GM23338 (cell line): ENCODE data around the gene TMEM255B. TPM values are rescaled to one million over a fixed set of nuclear protein-coding genes. Genes with fewer than 3 reads are reported as not detected.

Source experiments
- ATAC-seq: fragments of 200-7000 bp; cut with Tn5 transposase; 3 replicates; pipeline ENCODE4 v1.9.1; 2020
- DNase-seq: peaks from one replicate; pipeline ENCODE4 v3.0.0-alpha.2; 2015; ENCODE audit warnings: low spot score
- H2AFZ ChIP-seq: fragments of 200-600 bp; sonication (generic); 2 replicates; pipeline ENCODE4 v1.8.0; 2016; ENCODE audit warnings: antibody characterized with exemption, mild to moderate bottlenecking, moderate library complexity
- H3F3A ChIP-seq: fragments of 200-600 bp; sonication (generic); replicated peaks from 2 replicates; pipeline ENCODE4 v1.8.0; 2017; ENCODE audit warnings: antibody characterized with exemption, mixed run types, low read depth
- H3K27ac ChIP-seq: fragments of 200-600 bp; sonication (generic); 2 replicates; pipeline ENCODE4 v1.6.1; 2016; ENCODE audit warnings: low read depth
- H3K27me3 ChIP-seq: fragments of 200-600 bp; sonication (generic); 2 replicates; pipeline ENCODE4 v1.8.0; 2016; ENCODE audit warnings: mild to moderate bottlenecking, mixed run types, moderate library complexity; ENCODE audit not compliant: insufficient read depth
- H3K36me3 ChIP-seq: fragments of 200-600 bp; sonication (generic); 2 replicates; pipeline ENCODE4 v1.8.0; 2016; ENCODE audit warnings: mild to moderate bottlenecking; ENCODE audit not compliant: insufficient read depth
- H3K4me1 ChIP-seq: fragments of 200-600 bp; sonication (generic); 2 replicates; pipeline ENCODE4 v1.8.0; 2016; ENCODE audit warnings: mild to moderate bottlenecking, moderate library complexity; ENCODE audit not compliant: insufficient read depth
- H3K4me2 ChIP-seq: fragments of 200-600 bp; sonication (generic); 2 replicates; pipeline ENCODE4 v1.7.1; 2017; ENCODE audit warnings: mixed run types
- H3K4me3 ChIP-seq: fragments of 200-600 bp; sonication (generic); 2 replicates; pipeline ENCODE4 v1.6.1; 2016; ENCODE audit warnings: mixed run types
- H3K79me2 ChIP-seq: fragments of 200-600 bp; sonication (generic); replicated peaks from 2 replicates; pipeline ENCODE4 v1.8.0; 2017; ENCODE audit warnings: mild to moderate bottlenecking; ENCODE audit not compliant: insufficient read depth
- H3K9me2 ChIP-seq: fragments of 200-600 bp; sonication (generic); 2 replicates; pipeline ENCODE4 v1.8.0; 2017; ENCODE audit not compliant: insufficient read depth
- H4K20me1 ChIP-seq: fragments of 200-600 bp; sonication (generic); replicated peaks from 2 replicates; pipeline ENCODE4 v1.8.0; 2017; ENCODE audit warnings: mild to moderate bottlenecking; ENCODE audit not compliant: insufficient read depth
- H3K27ac Mint-ChIP-seq: 2 replicates; pipeline ENCODE4 v1.8.0; 2020; ENCODE audit warnings: inconsistent platforms, mild to moderate bottlenecking, moderate library complexity, mixed read lengths
- H3K27me3 Mint-ChIP-seq: 3 replicates; pipeline ENCODE4 v1.8.0; 2022; ENCODE audit warnings: low read depth, mild to moderate bottlenecking, moderate library complexity, mixed read lengths, inconsistent platforms; ENCODE audit not compliant: insufficient read depth, poor library complexity
- H3K36me3 Mint-ChIP-seq: 3 replicates; pipeline ENCODE4 v1.8.0; 2021; ENCODE audit warnings: low read depth, mild to moderate bottlenecking, inconsistent platforms, moderate library complexity, mixed read lengths
- H3K4me1 Mint-ChIP-seq: 3 replicates; pipeline ENCODE4 v1.8.0; 2020; ENCODE audit warnings: mild to moderate bottlenecking, inconsistent platforms, mixed read lengths
- H3K4me3 Mint-ChIP-seq: 3 replicates; pipeline ENCODE4 v1.8.0; 2021; ENCODE audit warnings: moderate library complexity, mild to moderate bottlenecking, inconsistent platforms, mixed read lengths
- H3K9me3 Mint-ChIP-seq: 3 replicates; pipeline ENCODE4 v1.8.0; 2020; ENCODE audit warnings: moderate library complexity, mild to moderate bottlenecking, inconsistent platforms, mixed read lengths
- CREB1 ChIP-seq: fragments of 250-450 bp; sonication (Bioruptor Pico); IDR thresholded peaks from 2 replicates; pipeline ENCODE4 v1.5.0; 2020; ENCODE audit warnings: low read depth, mild to moderate bottlenecking, moderate library complexity
- EZH2 ChIP-seq: fragments of 200-600 bp; sonication (generic); IDR thresholded peaks from one replicate; pipeline ENCODE4 v1.8.0; 2017; ENCODE audit warnings: antibody characterized with exemption, mild to moderate bottlenecking, low read depth; ENCODE audit not compliant: unreplicated experiment
- EZH2phosphoT487 ChIP-seq: fragments of 200-600 bp; sonication (generic); IDR thresholded peaks from one replicate; pipeline ENCODE4 v1.8.1; 2018; ENCODE audit warnings: antibody characterized with exemption; ENCODE audit not compliant: unreplicated experiment
- JUNB ChIP-seq: IDR thresholded peaks from one replicate; pipeline ENCODE4 v1.6.1; 2016; ENCODE audit warnings: antibody characterized with exemption; ENCODE audit not compliant: unreplicated experiment
- NANOG ChIP-seq: IDR thresholded peaks from 2 replicates; pipeline ENCODE4 v1.6.1; 2016; ENCODE audit warnings: antibody characterized with exemption, borderline replicate concordance
- POLR2AphosphoS5 ChIP-seq: IDR thresholded peaks from 2 replicates; pipeline ENCODE4 v1.6.1; 2016; ENCODE audit warnings: antibody characterized with exemption, low read depth
- STAT1 ChIP-seq: IDR thresholded peaks from one replicate; pipeline ENCODE4 v1.6.1; 2016; ENCODE audit warnings: antibody characterized with exemption; ENCODE audit not compliant: unreplicated experiment
- ZNF114 ChIP-seq: fragments of 250-450 bp; sonication (Bioruptor Pico); IDR thresholded peaks from 2 replicates; pipeline ENCODE4 v1.5.0; 2020; ENCODE audit warnings: mild to moderate bottlenecking, moderate library complexity
- ZNF331 ChIP-seq: fragments of 250-450 bp; sonication (Bioruptor Pico); IDR thresholded peaks from 2 replicates; pipeline ENCODE4 v1.5.0; 2020; ENCODE audit warnings: low read depth, mild to moderate bottlenecking, moderate library complexity
- polyA plus RNA-seq: library from polyadenylated mRNA; unstranded; fragments of >200 nt; fragmentation: Nextera tagmentation; extraction: Ambion mirVana; gene quantifications from 2 replicates; pipeline ENCODE4 v1.2.1, GENCODE V29; 2016
- total RNA-seq: library from RNA; depleted of rRNA; stranded (reverse); fragments of >200 nt; shearing (Covaris generic); gene quantifications from 2 replicates; pipeline ENCODE4 v1.2.3, GENCODE V29; 2014
- TF ChIP-seq, protein P1 (sequence below), 2 experiments: fragments of 200-600 bp in 1 of 2; sonication (generic) in 1 of 2; conservative IDR thresholded peaks; 2 replicates each; pipeline versions ENCODE4 v1.5.1 to v1.6.1; 2016 to 2017; ENCODE audit warnings: antibody characterized with exemption in 2 of 2, low read depth in 2 of 2, mild to moderate bottlenecking in 2 of 2, moderate library complexity in 1 of 2
- TF ChIP-seq, protein P2 (sequence below): fragments of 250-450 bp; sonication (Bioruptor Pico); IDR thresholded peaks from 2 replicates; pipeline ENCODE4 v1.5.0; 2020; ENCODE audit warnings: mild to moderate bottlenecking, moderate library complexity
- TF ChIP-seq, protein P3 (sequence below): IDR thresholded peaks from 2 replicates; pipeline ENCODE4 v1.6.1; 2016; ENCODE audit warnings: antibody characterized with exemption
- TF ChIP-seq, protein P4 (sequence below): IDR thresholded peaks from one replicate; pipeline ENCODE4 v1.6.1; 2018; ENCODE audit warnings: antibody characterized with exemption; ENCODE audit not compliant: unreplicated experiment

TMEM255B gene
- total and polyA plus RNA-seq, 2 experiments from 2014 or later: 0.69 to 4.4 TPM

DNA sequence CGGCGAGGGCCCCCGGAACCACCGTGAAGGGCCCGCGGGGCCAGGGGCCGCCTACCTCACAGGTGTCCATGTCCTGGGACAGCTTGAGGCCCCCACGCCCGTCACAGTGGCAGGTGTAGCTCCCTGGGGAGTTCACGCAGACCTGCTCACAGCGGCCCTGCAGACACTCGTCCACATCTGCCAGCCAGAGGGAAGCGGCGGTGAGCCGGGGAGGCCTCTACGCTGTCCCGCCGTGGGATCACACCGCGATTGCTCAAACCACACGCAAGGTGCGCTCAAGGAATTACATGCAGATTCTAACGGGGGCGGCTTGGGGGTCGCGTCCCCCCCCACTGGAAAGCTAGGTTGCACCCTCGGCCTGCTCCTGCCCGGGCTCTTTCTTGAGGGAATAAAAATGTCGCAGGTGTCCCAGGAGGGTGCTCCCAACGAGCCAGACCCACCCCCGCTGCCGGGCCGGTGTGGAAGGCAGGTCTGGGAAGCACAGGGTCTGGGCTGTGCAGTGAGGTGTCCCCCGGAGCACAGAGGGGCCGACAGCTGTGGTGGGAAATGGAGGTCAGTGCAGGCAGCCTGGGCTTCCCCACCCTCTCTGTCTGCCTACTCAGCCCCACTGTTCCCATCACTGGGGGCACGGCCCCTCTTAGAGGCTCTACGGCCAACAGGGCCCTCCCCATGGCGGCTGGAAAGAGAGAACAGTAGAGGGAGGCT is 75.6 kb downstream of the TMEM255B start:
- H3K27me3 Mint-ChIP-seq: peaks cover 4% of the 10 kb centered on the region
- no peaks in the 10 kb centered on the region for H3K4me1 ChIP-seq
- no peak overlapping the region for H3K4me3 Mint-ChIP-seq
- peaks cover 13% of the 10 kb centered on the region for H3K4me1 Mint-ChIP-seq
- H4K20me1 ChIP-seq: no peaks in the 10 kb centered on the region
- peaks cover 2% of the 10 kb centered on the region; the same call in 2 of the 3 replicates for H3K9me3 Mint-ChIP-seq
- no peak overlapping the region for H3K4me2 ChIP-seq
- peak overlapping the region; percentile 75; the same call in 1 of the 2 replicates for H3K27ac Mint-ChIP-seq
- no peak overlapping the region for H3K27ac ChIP-seq
- TF ChIP-seq NANOG (no peak), JUNB (no peak), ZNF114 (CRISPR knock-in tag) (no peak), POLR2AphosphoS5 (no peak), CREB1 (CRISPR knock-in tag) (no peak), ZNF331 (CRISPR knock-in tag) (no peak), EZH2phosphoT487 (no peak), STAT1 (no peak), EZH2 (no peak)
- TF ChIP-seq, protein P1, sequence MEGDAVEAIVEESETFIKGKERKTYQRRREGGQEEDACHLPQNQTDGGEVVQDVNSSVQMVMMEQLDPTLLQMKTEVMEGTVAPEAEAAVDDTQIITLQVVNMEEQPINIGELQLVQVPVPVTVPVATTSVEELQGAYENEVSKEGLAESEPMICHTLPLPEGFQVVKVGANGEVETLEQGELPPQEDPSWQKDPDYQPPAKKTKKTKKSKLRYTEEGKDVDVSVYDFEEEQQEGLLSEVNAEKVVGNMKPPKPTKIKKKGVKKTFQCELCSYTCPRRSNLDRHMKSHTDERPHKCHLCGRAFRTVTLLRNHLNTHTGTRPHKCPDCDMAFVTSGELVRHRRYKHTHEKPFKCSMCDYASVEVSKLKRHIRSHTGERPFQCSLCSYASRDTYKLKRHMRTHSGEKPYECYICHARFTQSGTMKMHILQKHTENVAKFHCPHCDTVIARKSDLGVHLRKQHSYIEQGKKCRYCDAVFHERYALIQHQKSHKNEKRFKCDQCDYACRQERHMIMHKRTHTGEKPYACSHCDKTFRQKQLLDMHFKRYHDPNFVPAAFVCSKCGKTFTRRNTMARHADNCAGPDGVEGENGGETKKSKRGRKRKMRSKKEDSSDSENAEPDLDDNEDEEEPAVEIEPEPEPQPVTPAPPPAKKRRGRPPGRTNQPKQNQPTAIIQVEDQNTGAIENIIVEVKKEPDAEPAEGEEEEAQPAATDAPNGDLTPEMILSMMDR (conservative IDR thresholded peaks at IDR 0.05; ENCODE audit: low read depth in 2 of 2): no peak
- TF ChIP-seq, protein P2, sequence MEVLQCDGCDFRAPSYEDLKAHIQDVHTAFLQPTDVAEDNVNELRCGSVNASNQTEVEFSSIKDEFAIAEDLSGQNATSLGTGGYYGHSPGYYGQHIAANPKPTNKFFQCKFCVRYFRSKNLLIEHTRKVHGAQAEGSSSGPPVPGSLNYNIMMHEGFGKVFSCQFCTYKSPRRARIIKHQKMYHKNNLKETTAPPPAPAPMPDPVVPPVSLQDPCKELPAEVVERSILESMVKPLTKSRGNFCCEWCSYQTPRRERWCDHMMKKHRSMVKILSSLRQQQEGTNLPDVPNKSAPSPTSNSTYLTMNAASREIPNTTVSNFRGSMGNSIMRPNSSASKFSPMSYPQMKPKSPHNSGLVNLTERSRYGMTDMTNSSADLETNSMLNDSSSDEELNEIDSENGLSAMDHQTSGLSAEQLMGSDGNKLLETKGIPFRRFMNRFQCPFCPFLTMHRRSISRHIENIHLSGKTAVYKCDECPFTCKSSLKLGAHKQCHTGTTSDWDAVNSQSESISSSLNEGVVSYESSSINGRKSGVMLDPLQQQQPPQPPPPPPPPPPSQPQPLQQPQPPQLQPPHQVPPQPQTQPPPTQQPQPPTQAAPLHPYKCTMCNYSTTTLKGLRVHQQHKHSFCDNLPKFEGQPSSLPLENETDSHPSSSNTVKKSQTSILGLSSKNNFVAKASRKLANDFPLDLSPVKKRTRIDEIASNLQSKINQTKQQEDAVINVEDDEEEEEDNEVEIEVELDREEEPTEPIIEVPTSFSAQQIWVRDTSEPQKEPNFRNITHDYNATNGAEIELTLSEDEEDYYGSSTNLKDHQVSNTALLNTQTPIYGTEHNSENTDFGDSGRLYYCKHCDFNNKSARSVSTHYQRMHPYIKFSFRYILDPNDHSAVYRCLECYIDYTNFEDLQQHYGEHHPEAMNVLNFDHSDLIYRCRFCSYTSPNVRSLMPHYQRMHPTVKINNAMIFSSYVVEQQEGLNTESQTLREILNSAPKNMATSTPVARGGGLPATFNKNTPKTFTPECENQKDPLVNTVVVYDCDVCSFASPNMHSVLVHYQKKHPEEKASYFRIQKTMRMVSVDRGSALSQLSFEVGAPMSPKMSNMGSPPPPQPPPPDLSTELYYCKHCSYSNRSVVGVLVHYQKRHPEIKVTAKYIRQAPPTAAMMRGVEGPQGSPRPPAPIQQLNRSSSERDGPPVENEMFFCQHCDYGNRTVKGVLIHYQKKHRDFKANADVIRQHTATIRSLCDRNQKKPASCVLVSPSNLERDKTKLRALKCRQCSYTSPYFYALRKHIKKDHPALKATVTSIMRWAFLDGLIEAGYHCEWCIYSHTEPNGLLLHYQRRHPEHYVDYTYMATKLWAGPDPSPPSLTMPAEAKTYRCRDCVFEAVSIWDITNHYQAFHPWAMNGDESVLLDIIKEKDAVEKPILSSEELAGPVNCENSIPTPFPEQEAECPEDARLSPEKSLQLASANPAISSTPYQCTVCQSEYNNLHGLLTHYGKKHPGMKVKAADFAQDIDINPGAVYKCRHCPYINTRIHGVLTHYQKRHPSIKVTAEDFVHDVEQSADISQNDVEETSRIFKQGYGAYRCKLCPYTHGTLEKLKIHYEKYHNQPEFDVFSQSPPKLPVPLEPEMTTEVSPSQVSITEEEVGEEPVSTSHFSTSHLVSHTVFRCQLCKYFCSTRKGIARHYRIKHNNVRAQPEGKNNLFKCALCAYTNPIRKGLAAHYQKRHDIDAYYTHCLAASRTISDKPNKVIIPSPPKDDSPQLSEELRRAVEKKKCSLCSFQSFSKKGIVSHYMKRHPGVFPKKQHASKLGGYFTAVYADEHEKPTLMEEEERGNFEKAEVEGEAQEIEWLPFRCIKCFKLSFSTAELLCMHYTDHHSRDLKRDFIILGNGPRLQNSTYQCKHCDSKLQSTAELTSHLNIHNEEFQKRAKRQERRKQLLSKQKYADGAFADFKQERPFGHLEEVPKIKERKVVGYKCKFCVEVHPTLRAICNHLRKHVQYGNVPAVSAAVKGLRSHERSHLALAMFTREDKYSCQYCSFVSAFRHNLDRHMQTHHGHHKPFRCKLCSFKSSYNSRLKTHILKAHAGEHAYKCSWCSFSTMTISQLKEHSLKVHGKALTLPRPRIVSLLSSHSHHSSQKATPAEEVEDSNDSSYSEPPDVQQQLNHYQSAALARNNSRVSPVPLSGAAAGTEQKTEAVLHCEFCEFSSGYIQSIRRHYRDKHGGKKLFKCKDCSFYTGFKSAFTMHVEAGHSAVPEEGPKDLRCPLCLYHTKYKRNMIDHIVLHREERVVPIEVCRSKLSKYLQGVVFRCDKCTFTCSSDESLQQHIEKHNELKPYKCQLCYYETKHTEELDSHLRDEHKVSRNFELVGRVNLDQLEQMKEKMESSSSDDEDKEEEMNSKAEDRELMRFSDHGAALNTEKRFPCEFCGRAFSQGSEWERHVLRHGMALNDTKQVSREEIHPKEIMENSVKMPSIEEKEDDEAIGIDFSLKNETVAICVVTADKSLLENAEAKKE (CRISPR knock-in tag): no peak
- TF ChIP-seq, protein P3, sequence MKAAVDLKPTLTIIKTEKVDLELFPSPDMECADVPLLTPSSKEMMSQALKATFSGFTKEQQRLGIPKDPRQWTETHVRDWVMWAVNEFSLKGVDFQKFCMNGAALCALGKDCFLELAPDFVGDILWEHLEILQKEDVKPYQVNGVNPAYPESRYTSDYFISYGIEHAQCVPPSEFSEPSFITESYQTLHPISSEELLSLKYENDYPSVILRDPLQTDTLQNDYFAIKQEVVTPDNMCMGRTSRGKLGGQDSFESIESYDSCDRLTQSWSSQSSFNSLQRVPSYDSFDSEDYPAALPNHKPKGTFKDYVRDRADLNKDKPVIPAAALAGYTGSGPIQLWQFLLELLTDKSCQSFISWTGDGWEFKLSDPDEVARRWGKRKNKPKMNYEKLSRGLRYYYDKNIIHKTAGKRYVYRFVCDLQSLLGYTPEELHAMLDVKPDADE: no peak
- TF ChIP-seq, protein P4, sequence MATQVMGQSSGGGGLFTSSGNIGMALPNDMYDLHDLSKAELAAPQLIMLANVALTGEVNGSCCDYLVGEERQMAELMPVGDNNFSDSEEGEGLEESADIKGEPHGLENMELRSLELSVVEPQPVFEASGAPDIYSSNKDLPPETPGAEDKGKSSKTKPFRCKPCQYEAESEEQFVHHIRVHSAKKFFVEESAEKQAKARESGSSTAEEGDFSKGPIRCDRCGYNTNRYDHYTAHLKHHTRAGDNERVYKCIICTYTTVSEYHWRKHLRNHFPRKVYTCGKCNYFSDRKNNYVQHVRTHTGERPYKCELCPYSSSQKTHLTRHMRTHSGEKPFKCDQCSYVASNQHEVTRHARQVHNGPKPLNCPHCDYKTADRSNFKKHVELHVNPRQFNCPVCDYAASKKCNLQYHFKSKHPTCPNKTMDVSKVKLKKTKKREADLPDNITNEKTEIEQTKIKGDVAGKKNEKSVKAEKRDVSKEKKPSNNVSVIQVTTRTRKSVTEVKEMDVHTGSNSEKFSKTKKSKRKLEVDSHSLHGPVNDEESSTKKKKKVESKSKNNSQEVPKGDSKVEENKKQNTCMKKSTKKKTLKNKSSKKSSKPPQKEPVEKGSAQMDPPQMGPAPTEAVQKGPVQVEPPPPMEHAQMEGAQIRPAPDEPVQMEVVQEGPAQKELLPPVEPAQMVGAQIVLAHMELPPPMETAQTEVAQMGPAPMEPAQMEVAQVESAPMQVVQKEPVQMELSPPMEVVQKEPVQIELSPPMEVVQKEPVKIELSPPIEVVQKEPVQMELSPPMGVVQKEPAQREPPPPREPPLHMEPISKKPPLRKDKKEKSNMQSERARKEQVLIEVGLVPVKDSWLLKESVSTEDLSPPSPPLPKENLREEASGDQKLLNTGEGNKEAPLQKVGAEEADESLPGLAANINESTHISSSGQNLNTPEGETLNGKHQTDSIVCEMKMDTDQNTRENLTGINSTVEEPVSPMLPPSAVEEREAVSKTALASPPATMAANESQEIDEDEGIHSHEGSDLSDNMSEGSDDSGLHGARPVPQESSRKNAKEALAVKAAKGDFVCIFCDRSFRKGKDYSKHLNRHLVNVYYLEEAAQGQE: no peak
- no peaks in the 10 kb centered on the region for H3K9me2 ChIP-seq
- H3K4me3 ChIP-seq: no peak overlapping the region
- H3K27me3 ChIP-seq: no peaks in the 10 kb centered on the region
- no peaks in the 10 kb centered on the region for H3F3A ChIP-seq
- H2AFZ ChIP-seq: no peak overlapping the region
- no peaks in the 10 kb centered on the region for H3K36me3 ChIP-seq
- ATAC-seq: no peak
- DNase-seq: no peak
- H3K36me3 Mint-ChIP-seq: peaks cover 18% of the 10 kb centered on the region
- H3K79me2 ChIP-seq: no peaks in the 10 kb centered on the region
